ENCODE results near the gene CRYGC. TPM values are rescaled to one million over a fixed set of nuclear protein-coding genes. Genes with fewer than 3 reads are reported as not detected.
A peak's percentile ranks its signal among the peaks of the same experiment; 100 is the strongest.

The CRYGC gene
- total RNA-seq, 1 donor from 2014 or later = not detected

DNA sequence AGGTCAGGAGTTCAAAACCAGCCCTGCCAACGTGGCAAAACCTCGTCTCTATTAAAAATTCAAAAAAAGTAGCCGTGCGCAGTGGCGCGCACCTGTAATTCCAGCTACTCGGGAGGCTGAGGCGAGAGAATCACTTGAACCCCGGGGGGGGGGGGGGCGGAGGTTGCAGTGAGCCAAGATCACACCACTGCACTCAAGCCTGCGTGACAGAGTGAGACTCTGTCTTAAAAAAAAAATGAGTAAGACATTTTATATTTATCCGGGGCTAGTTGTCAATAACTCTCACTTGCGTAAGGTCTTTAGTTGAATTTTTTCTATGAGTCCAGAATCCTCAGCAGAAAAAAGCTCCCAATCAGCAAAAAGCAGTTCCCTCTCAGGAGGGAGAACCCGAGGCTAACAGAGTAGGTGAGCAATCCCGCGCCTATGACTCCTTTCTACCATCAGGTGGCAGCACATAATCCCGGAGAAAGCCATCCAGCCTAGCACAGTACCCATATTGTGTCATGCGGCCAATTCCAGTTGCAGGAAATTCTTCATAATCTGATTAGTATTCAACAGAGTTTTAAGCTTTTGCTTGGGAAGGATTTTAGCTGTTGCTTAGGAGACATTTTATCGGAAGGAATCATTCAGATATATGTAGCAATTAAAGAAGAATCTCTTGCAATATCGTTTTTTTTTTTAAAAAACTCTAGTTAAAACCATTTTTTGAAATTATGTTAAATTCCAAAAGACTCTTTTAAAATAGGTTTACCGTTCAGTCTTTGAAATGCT, 45.6 kb upstream of the CRYGC start:
- peaks cover 8% of the 10 kb centered on the region for H3K4me1 Mint-ChIP-seq

DNA sequence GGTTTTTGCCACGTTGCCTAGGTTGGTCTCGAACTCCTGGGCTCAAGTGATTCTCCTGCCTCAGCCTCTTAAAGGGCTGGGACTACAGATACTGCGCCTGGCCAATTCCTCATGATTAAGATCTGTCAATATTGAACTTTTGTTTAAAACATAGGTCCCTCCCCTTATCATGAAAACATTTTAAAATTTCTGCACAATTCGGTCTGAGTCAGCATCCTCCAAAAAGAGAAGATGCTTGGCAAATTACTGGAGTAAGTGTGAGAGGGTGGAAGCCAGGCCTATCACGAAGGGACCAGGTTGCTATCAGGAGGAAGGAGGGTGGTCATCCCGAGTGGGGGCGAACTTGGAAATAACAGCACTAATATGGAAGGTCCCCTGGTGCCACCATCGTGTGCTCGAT, 44.5 kb upstream of the CRYGC start:
- Mint-ChIP-seq H3K27me3 (ENCODE audit: insufficient read depth, low read depth) (peaks cover 4% of the 10 kb centered on the region), H3K9me3 (no peaks in the 10 kb centered on the region), H3K4me1 (peaks cover 8% of the 10 kb centered on the region), H3K36me3 (no peaks in the 10 kb centered on the region), H3K27ac (no peak overlapping the region), H3K4me3 (no peak overlapping the region)
- Histone ChIP-seq H3K9ac (no peak overlapping the region), H3K27ac (no peak overlapping the region), H3K27me3 (no peaks in the 10 kb centered on the region), H4K20me1 (ENCODE audit: low read depth) (no peaks in the 10 kb centered on the region), H2AFZ (replicated peaks) (peak overlapping the region; percentile 50), H3K4me1 (peaks cover 9% of the 10 kb centered on the region), H3F3A (ENCODE audit: low read depth) (peaks cover 9% of the 10 kb centered on the region), H3K36me3 (no peaks in the 10 kb centered on the region), H3K4me2 (no peak overlapping the region), H3K9me3 (ENCODE audit: low read depth) (no peaks in the 10 kb centered on the region), H3K4me3 (no peak overlapping the region), H3K79me2 (ENCODE audit: low read depth) (no peaks in the 10 kb centered on the region)
- TF ChIP-seq EZH2phosphoT487 (IDR thresholded peaks at IDR 0.05) (no peak), EZH2 (IDR thresholded peaks at IDR 0.05) (no peak)
- TF ChIP-seq, protein P1, sequence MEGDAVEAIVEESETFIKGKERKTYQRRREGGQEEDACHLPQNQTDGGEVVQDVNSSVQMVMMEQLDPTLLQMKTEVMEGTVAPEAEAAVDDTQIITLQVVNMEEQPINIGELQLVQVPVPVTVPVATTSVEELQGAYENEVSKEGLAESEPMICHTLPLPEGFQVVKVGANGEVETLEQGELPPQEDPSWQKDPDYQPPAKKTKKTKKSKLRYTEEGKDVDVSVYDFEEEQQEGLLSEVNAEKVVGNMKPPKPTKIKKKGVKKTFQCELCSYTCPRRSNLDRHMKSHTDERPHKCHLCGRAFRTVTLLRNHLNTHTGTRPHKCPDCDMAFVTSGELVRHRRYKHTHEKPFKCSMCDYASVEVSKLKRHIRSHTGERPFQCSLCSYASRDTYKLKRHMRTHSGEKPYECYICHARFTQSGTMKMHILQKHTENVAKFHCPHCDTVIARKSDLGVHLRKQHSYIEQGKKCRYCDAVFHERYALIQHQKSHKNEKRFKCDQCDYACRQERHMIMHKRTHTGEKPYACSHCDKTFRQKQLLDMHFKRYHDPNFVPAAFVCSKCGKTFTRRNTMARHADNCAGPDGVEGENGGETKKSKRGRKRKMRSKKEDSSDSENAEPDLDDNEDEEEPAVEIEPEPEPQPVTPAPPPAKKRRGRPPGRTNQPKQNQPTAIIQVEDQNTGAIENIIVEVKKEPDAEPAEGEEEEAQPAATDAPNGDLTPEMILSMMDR (IDR thresholded peaks at IDR 0.05) = no peak
- no peak for DNase-seq (ENCODE audit: low spot score)

More for the DNA sequence above, 45.6 kb upstream of the CRYGC start:
- Histone ChIP-seq H3K27ac (no peak overlapping the region), H3K4me2 (peak overlapping the region; percentile 7), H3F3A (ENCODE audit: low read depth) (peaks cover 9% of the 10 kb centered on the region), H3K27me3 (no peaks in the 10 kb centered on the region), H3K9me3 (ENCODE audit: low read depth) (no peaks in the 10 kb centered on the region), H3K4me1 (peaks cover 5% of the 10 kb centered on the region), H3K36me3 (no peaks in the 10 kb centered on the region), H3K9ac (no peak overlapping the region), H4K20me1 (ENCODE audit: low read depth) (no peaks in the 10 kb centered on the region), H3K79me2 (ENCODE audit: low read depth) (no peaks in the 10 kb centered on the region), H3K4me3 (no peak overlapping the region), H2AFZ (replicated peaks) (peak overlapping the region; percentile 70)
- DNase-seq (ENCODE audit: low spot score) = peak; percentile 84
- Mint-ChIP-seq H3K9me3 (no peaks in the 10 kb centered on the region), H3K27me3 (ENCODE audit: insufficient read depth, low read depth) (peaks cover 4% of the 10 kb centered on the region), H3K36me3 (no peaks in the 10 kb centered on the region), H3K4me3 (no peak overlapping the region), H3K27ac (no peak overlapping the region)
- TF ChIP-seq, protein P1 (IDR thresholded peaks at IDR 0.05) = peak; percentile 88
- no peak for TF ChIP-seq EZH2 (IDR thresholded peaks at IDR 0.05)

DNA sequence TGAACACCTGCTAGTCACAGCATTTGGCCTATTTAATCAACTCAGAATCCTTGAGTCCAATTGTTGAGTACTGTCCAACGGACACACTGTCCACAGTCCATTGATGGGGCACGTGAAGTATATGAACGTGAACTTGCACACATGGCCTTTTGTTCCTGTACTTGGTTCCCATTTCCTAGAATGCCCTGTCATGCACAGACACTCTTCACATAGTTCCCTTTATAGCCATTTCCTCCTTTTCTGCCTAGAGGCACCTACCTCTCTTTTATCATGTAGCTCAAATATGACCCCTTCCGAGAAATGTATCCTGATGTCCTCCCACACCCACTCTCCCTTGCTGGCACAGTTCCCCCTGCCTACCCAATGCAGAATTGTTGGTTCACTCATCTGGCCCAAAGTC, 42.5 kb upstream of the CRYGC start:
- H3K4me2 ChIP-seq = no peak overlapping the region
- TF ChIP-seq EZH2phosphoT487 (IDR thresholded peaks at IDR 0.05) (no peak), EZH2 (IDR thresholded peaks at IDR 0.05) (no peak)
- TF ChIP-seq, protein P1 (IDR thresholded peaks at IDR 0.05) = no peak
- no peaks in the 10 kb centered on the region for H3K79me2 ChIP-seq (ENCODE audit: low read depth)
- no peak overlapping the region for H3K4me3 ChIP-seq
- Mint-ChIP-seq H3K27ac (no peak overlapping the region), H3K9me3 (no peaks in the 10 kb centered on the region), H3K27me3 (ENCODE audit: insufficient read depth, low read depth) (peaks cover 4% of the 10 kb centered on the region), H3K36me3 (no peaks in the 10 kb centered on the region), H3K4me1 (peaks cover 8% of the 10 kb centered on the region), H3K4me3 (no peak overlapping the region)
- no peak overlapping the region for H3K9ac ChIP-seq
- H3K36me3 ChIP-seq = no peaks in the 10 kb centered on the region
- H3K9me3 ChIP-seq (ENCODE audit: low read depth) = no peaks in the 10 kb centered on the region
- no peaks in the 10 kb centered on the region for H3K27me3 ChIP-seq
- H3F3A ChIP-seq (ENCODE audit: low read depth) = peaks cover 9% of the 10 kb centered on the region
- H2AFZ ChIP-seq (replicated peaks) = no peak overlapping the region
- H3K27ac ChIP-seq = no peak overlapping the region
- peaks cover 9% of the 10 kb centered on the region for H3K4me1 ChIP-seq
- no peaks in the 10 kb centered on the region for H4K20me1 ChIP-seq (ENCODE audit: low read depth)
- no peak for DNase-seq (ENCODE audit: low spot score)

All from neural progenitor cell (in vitro differentiated cells).